Left kidney (tissue), 2 donors: ENCODE measurements around the gene IGSF11. TPM values are rescaled to one million over a fixed set of nuclear protein-coding genes. Genes with fewer than 3 reads are reported as not detected.

ENCODE experiments used
- DNase-seq: peaks from one replicate; pipeline ENCODE4 v3.0.0-alpha.2; 2013
- polyA plus RNA-seq: library from polyadenylated mRNA; unstranded; fragments of 120-200 nt; gene quantifications from one replicate; pipeline ENCODE4 v1.2.1, GENCODE V29; 2013; ENCODE audit not compliant: insufficient read length

The IGSF11 gene
- polyA plus RNA-seq, 1 donor: 5.8 TPM

DNA sequence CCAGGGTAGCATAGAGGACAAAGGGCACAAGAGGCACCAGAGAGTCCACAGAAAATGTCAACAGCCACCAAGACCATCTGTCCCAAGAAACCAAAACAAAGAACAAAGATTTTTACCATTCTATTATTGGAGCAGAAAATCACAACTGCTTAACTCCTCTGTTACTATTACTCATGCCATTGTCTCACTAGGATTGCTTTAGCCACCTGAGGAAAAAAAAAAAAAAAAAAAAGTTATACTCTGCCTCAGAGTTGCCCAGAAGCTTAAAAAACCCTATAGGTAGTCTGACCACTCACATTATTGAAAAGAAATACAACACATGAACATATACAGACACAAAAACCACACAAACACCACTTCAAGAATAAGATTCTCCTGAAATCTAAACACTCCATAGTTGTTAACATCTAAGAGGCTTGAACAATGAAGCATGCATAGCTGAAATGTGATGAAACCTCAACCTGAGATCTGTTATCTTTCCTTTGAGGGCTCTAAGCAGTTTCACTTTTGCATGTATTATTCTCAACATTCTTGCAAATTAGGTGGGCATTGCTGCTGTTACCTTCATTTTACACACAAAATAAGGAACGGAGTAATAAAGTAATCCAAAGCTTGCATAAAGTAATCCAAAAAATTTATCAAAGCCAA lies 85.4 kb downstream of the IGSF11 start:
- no peak for DNase-seq

DNA sequence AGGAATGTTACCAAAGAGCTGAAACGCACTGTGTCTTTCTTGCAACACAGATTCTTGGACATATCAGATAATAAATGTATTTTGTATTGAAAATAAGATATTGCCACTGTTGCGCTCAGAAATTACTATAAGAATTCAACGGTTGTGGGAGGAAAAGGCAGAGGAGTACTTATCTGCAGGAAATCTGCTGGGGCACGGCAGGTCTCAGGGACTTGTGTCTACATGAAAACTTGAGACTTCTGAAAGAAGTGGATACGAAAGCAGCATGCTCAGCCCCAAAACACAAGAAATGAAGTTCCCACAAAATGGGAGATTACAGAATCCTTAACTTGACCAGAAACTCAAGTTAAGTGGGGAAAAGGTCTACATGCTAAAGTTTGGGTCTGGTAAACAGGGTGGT lies 86.5 kb downstream of the IGSF11 start:
- DNase-seq: no peak

DNA sequence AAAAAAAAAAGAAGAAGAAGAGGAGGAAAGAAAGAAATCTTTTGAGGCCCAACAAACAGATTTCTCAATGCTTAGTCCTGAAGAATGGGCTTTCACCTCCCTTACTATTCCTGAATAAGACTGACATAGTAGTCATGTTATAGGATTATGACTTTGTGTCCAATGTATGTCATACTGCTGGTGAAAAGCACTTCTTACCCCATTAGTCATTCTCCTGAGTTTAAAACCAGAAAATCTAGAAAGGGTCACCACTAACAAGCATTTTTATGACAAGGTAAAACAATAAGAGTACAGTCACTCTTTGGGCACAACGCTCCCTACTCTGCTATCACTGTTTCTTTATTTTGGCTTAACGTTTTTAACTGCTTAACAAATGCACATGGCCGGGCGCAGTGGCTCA lies 88.2 kb downstream of the IGSF11 start:
- DNase-seq: no peak

DNA sequence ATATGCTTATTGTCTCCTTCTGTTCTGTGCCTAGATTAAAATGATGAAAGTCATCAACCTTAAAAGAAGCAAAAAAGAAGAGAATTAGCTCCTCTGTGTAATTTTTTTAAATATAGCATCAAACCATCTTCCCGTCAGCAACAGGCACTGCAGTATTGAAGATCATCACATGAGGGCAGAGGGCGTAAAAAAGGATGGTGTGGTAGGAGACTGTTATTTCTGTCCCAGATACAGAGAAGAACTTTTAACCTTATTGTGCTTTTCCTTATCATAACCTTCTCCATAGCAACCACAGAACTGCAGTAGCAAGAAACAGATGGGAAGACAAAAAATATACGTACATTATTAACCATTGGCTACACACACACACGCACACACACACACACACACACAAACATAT lies 88.8 kb downstream of the IGSF11 start:
- no peak for DNase-seq

DNA sequence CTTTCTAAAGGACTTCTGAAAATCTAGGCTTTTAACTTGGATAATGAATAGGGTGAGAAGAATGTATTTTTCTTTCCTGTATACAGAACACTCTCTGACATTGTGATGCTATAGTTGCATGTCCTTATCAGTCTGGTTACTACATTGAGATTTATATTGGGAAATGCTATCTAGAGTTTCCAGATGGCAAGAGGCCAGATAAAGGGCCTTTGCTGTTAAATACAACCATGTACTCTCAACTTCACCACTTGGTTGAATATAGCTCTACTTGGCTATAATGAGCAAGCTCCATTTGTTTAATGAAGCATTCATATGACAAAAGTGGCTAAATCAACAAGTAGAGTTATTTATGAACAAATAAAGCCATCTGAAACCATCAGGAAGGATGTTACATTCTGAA lies 91.0 kb downstream of the IGSF11 start:
- DNase-seq: no peak

DNA sequence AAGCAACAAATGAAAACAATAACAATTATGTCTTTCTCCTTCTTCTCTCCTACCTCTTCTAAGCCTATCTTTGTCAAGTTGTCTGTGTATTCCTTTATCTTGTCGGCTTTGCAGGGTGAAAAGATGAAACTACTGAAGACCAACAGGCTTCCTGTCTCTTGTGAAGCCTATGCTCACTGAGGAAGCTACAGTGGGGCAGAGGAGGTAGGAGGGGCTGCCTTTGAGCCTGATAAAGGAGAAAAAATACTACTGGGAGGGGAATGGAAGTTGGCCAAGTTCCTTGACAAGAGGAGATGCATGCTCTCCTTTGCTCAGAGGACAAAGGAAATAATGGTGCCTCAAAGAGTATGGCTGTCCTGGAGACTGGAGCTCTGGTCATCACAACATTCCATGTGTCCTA lies 92.0 kb downstream of the IGSF11 start:
- no peak for DNase-seq

DNA sequence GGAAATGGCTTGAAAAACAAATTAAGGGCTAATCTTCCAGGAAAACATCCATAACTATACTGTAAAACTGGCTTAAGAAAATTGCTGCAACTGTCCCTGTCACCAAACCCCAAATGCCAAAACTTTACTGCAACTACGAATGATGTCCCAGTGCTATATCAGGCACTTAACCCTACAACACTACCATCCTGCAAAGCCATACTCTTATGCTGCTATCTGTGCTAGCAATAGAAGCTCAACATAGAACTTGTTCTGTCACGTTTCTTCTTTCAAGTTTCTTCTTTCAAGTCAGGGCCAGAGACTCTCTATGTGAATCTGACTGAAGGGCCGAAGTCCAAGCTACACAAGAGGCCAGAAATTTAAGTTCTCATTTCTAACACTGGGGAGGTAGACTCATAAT lies 92.5 kb downstream of the IGSF11 start:
- no peak for DNase-seq

DNA sequence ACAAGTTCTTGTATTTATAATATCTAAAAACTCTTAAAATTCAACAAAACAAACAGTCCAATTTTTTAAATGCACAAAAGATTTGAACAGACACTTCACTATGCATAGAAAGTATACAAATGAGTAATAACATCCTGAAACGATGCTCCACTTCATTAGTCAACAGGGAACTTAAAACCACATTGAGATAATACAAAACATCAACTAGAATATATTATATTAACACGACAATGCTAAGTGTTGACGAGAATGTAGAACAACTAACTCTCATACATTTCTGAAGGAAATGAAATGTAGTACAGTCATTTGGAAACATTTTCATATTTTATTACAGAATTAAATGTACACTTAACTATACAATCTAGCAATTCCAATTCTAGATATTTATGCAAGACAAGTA lies 93.4 kb downstream of the IGSF11 start:
- DNase-seq: no peak

DNA sequence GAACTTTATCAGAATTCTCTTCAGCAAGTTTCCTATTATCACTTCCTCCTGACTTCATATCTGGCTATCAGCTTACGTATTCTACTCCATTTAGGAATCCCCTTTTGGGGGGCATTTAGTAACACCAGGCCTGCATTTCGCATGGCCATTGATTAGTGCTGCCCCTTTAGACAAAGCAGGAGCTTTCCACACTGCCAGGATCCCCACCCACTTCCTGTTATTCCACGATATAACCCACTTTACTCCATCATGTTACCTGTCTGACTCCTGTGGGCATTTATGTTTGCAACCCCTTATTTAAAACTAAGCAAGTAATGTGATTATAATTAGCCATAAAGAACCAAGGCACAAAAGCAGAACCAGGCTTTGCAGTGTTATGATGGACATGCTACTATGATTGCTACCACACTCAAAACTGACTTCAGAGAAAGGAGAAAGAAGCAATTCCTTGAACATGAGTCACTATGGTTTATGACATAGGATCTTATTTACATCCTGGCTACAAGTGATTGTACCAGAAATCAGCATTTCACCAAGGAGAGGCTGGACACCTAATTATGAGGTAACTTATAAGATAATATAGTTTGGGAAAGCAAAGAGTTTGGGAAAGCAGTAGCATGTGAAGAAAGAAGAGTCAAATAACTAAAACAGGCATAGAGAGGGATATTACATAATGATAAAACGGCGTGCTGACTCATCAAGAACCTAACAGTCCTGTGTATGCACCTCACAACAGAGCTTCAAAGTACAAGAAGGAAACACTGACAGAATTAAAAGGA lies 96.3 kb downstream of the IGSF11 start:
- DNase-seq: no peak

DNA sequence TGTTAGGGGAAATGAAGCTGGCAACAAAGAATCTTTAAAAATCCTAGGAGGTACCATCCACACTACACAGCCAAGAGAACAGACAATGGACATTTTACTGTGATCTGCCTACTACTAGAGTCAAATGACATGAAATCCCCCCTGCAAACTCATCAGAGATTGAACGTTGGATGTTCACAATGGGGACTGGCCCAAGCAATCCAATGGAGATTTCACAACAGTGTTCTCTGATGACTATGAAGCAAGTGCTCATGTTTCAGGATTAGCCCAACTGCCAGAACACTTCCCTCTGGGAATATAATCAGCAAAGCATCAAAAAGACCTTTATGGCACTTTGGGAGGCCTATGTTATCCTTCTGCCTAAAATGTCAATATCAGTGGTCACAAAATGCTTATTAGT lies 97.8 kb downstream of the IGSF11 start:
- DNase-seq: no peak

DNA sequence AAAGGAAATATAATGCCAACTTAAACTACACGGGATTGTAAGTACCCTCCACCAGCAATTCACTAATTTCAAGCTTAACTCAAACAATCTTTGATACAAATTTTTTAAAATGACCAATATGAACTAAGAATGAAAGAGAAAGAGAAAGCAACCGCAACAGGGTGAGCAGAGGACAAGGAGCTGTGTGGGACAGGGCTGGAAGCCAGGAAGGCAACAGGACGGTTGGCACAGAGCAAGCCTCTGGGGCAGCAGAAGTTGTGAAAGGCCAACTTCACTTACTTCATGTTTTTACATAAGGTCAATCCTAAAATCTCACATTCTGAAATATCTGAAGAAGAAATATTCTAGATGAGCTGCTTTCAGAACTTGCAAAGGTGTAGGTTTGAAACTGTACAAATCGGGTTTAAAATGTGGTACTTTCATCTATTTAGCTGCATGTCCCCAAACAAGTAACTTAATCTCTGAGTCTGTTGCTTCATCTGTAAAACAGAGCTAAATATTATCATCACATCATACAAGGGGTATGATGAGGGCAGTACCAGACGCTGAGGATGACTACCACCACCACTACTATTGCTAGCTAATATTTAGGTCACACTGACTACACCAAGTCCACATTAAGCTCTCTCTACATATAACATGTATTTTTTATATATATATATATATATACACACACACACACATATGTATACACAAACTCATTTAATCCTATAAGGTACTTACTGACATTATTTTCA lies 101.7 kb downstream of the IGSF11 start:
- no peak for DNase-seq

DNA sequence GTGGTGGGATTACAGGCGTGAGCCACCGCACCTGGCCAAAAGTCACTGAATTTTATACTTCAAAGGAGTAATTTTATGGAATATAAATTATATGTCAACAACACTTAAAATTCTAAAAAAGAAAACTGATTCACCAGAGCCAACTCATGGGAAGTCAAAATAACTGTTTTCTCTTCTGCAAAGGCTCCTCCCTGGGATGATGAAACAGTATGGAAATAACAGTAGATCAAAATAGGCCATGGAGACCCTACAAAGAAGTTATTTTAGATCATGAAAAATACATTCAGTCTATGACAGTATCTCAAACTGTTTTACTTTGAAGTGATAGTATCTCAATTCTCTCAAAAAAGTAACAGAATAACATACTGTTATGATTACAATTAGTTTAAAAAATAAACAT lies 102.7 kb downstream of the IGSF11 start:
- no peak for DNase-seq

DNA sequence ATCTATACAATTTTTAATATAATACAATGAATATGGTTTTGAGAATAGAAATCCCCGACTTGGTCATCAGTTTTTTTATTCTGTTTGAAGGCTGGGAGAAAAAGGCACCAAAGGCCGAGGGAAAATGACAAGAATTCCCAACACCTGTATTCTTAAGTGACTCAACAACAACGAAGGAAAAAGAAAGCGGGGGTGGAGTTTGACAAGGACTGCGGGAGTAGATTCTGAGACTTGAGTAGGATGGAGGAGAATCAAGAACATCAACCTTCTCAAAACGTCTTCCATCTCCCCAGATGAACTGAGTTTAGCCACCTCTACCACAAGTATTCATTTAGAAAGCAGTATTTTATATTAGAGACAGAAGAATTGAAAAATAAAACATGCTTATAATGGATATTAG lies 107.2 kb downstream of the IGSF11 start:
- no peak for DNase-seq

DNA sequence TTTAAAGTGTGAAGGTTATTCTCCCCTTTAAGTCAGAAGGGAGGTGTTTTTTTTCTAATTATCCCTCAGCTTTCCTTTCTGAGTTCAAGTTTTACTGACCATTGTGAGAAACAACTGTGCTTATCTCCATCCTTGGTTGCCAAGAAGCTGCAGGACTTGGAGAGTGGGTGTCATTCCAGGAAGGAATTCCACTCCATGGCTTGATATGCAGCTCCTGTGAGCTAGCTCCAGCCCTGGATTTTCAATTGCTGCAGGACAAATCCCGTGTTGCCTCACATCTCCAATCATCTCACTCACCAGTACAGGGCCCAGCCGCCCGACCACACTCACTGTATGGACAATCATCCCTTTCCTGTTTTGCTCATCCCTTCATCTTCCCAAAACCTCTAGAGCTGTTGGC lies 122.5 kb downstream of the IGSF11 start:
- DNase-seq: no peak

DNA sequence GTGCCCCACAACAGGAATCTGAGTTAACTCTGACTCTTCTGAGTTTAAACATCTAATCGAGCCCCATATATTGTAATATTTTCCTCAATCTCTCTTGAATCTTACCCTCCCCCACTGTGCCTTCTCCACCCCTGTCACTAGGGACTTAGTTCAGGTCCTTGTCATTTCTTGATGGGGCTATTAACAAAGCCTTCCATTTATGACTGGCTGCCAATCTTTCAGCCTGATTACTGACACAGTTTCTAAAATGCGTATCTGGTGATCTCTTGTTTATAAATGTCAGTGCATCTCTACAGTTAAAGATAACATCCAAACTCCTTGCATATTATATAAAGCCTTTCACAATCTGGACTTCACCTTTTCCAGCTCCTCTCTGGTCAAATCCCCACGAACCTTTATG lies 124.3 kb downstream of the IGSF11 start:
- DNase-seq: no peak

DNA sequence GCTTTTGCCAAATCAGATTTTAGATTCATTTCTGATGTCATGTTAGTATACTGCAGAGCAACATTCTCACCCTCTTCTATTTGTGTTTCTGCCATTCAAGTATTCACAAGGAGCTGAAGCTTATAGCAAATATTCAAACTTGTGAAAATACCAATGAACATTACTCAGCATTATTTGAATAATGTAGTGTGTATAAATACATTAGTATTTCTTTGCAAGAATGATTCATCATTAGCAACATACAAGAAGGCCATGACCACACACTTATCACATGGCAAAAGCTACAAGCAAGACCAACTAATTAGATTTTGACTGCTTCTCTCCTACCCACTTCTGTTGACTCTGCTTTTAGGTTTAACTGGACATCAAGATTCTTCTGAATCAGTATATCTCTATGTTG lies 124.9 kb downstream of the IGSF11 start:
- DNase-seq: no peak

DNA sequence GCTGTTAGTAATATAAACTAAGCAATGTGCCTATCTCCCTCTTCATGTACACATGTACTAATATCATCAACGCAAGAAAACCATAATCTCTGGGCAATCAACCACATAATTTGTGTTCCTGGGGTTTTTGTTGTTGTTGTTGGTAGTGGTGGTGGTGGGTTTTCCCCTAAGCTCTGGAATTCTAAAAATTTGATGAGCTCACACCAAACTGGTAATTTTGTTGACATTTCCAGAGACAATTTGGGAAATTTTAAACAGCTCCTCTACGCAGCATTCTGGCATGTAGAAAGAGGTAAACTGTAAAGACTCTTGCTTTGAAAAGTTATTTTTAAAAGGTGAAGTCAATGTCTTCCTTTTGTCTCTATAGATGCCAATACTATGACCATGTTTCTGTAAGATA lies 126.7 kb downstream of the IGSF11 start:
- DNase-seq: no peak

DNA sequence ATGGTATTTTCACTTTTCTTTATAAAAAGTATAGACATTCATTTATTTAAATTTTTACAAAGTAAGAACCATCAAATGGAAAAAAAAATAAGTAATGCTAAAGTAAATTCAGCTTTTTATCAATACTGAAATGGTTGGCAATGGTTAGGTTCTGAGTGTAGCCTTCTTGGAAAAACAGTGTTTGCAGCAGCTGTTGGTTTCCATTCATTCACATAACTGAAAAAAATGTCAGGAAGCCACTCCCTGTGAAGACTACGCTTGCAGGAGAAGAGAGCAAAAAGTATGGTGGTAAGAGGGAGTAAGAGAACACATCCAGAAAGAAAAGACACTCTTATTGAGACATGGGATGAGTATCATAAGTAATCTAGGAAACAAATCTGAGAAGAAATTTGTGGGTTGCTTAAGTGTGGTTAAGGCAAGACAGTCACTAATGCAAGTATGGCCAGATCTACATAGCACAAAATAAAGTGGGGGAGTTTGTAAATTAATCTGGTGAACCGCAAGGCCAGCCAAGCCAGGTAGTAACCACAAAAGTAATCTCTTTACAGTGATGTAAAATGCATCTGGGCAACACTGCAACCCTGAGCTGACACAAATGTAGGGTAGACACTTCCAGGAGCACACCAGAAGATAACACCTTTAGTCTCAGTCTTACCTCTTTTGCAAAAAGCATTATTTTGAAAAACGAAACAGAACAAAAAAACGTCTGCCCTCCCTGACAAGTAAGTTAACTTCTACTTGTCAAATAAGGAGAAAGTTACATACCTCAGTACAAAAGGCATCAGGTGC lies 133.7 kb downstream of the IGSF11 start:
- no peak for DNase-seq

DNA sequence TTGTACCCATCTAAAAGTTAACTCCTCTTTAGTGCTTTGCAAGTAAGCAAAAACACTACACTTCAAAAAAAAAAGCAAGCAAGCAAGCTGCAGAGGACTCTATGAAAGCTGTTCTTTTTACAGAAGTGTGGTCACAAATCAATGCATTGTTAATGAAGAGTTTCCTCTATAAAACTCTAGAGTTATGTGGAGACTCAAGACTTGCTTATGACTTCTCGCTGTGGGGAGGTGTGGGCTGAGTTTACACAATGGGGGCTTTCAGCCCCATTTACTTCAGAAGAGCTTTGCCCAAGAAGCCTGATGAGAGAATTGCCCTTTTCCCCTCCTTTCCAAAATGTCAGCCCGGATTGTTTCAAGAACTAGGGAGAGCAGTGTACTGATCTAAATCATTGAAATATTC lies 144.4 kb downstream of the IGSF11 start:
- no peak for DNase-seq

DNA sequence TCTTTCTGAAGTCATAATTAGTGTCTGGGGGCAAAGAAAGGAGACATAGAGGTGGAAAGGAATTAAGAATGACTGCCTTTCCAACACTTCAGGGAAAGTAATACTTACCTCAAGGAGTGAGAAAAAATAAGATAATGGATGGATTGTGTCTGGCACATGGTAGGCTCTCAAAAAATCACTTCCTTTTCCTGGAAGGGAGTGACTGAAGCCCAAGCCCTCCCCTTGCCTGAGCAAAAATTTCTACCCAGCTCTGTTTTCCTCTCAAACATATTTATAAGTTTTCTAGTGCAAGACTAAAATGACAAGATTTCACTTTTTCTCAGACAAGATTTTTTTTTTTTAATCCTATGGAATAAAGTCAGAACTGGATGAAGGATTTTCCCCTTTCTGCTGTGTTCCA lies 145.0 kb downstream of the IGSF11 start:
- DNase-seq: no peak

DNA sequence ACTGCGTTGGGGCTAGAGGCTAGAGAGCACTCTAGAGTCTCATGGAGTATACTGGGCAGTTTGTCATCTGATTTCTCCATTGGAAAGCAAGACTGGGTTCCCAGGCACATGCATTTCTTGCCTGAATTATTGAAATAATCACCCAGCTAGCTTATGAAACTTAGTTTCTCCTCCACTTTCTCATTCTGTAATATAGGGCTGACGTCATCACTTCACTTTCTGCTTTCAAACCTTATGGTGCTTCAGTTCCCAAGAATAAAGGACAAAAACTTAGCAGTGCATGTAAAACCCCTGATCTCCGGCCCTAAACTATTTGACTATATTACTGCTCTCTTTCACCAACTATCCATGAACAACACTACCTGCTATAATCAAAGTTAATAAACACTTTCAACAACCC lies 147.9 kb downstream of the IGSF11 start:
- DNase-seq: no peak

DNA sequence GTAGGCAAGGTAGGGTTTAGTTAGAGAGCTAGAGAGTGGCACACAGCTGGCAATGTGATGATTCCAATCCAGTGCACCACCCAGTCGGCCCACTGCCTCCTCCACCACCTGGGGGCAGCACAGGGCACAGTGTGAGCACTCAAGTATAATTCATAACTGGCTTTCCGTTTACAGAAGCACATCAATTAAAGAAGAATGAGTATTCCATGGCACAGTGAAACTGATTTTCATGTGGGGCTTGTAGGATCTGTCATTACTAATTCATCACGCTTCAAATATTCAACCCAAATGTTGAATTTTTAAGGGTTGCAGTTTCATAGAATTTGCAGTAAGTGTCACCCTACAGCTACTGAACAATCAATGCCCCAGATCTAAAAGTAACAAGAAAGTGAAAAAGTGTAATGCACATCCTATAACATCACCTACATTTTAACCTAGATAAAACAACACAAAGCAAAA lies 149.9 kb downstream of the IGSF11 start:
- peak; percentile 28 for DNase-seq
